GM18861 (cell line): ENCODE results near the gene TM9SF3.

Experiments
- ATAC-seq: cut with Tn5 transposase; IDR thresholded peaks from one replicate; pipeline ENCODE4 v1.9.1; 2021; ENCODE audit not compliant: unreplicated experiment

The TM9SF3 gene

GRCh38 chr10:96482815-96483588, 103.8 kb downstream of the TM9SF3 start:
- no peak for ATAC-seq

GRCh38 chr10:96478355-96478754, 108.5 kb downstream of the TM9SF3 start:
- no peak for ATAC-seq

GRCh38 chr10:96473866-96474265, 112.9 kb downstream of the TM9SF3 start:
- ATAC-seq = no peak

GRCh38 chr10:96470116-96470743, 116.6 kb downstream of the TM9SF3 start:
- no peak for ATAC-seq

- no peak for ATAC-seq
Measured at GRCh38 chr10:96468845-96469244, 118.0 kb downstream of the TM9SF3 start.
